WTC11 (cell line): Measurements from ENCODE around the gene SPACA7. TPM values are rescaled to one million over a fixed set of nuclear protein-coding genes. Genes with fewer than 3 reads are reported as not detected.

Experiments used
- ATAC-seq: fragments of 200-7000 bp; cut with Tn5 transposase; 2 replicates; pipeline ENCODE4 v1.10.0; 2021; ENCODE audit warnings: mild to moderate bottlenecking, moderate library complexity
- CTCF ChIA-PET: fragments of 300-600 bp; sonication (Branson Sonifier 250); formaldehyde crosslinking; loops from one replicate; lab custom pipeline; 2021; ENCODE audit warnings: antibody characterized with exemption; lab: Charles Lee
- POLR2A ChIA-PET: fragments of 350-600 bp; sonication (Branson Sonifier 250); formaldehyde crosslinking; loops from one replicate; lab custom pipeline; 2021; ENCODE audit warnings: antibody characterized with exemption; lab: Charles Lee
- DNase-seq: peaks from one replicate; pipeline ENCODE4 v3.0.0; 2021; ENCODE audit warnings: low spot score
- H3K27ac Mint-ChIP-seq: 2 replicates; pipeline ENCODE4 v1.8.0; 2021; ENCODE audit warnings: mixed read lengths
- H3K27me3 Mint-ChIP-seq: 2 replicates; pipeline ENCODE4 v1.8.0; 2021; ENCODE audit warnings: low read depth, mild to moderate bottlenecking, moderate library complexity, mixed read lengths
- H3K36me3 Mint-ChIP-seq: 2 replicates; pipeline ENCODE4 v1.8.0; 2021; ENCODE audit warnings: mixed read lengths
- H3K4me1 Mint-ChIP-seq: 2 replicates; pipeline ENCODE4 v1.8.0; 2022; ENCODE audit warnings: mixed read lengths
- H3K4me3 Mint-ChIP-seq: 2 replicates; pipeline ENCODE4 v1.8.0; 2021; ENCODE audit warnings: mild to moderate bottlenecking, moderate library complexity, mixed read lengths
- H3K9me3 Mint-ChIP-seq: 2 replicates; pipeline ENCODE4 v1.8.0; 2021; ENCODE audit warnings: mixed read lengths
- CREM ChIP-seq: sonication (generic); formaldehyde crosslinking; IDR thresholded peaks from 2 replicates; pipeline ENCODE4 v1.8.1; 2022; ENCODE audit warnings: mild to moderate bottlenecking, missing genetic modification reagents, moderate library complexity
- EMX1 ChIP-seq: fragments of 250-450 bp; sonication (Bioruptor Pico); IDR thresholded peaks from 2 replicates; pipeline ENCODE4 v1.8.0; 2021; ENCODE audit warnings: mild to moderate bottlenecking
- ETV6 ChIP-seq: sonication (generic); formaldehyde crosslinking; IDR thresholded peaks from 2 replicates; pipeline ENCODE4 v1.8.1; 2022; ENCODE audit warnings: mild to moderate bottlenecking, missing genetic modification reagents
- MXD4 ChIP-seq: fragments of 250-450 bp; sonication (Bioruptor Pico); IDR thresholded peaks from 2 replicates; pipeline ENCODE4 v1.8.0; 2021; ENCODE audit warnings: mild to moderate bottlenecking, moderate library complexity, borderline replicate concordance
- PRRX2 ChIP-seq: fragments of 250-450 bp; sonication (Bioruptor Pico); IDR thresholded peaks from 2 replicates; pipeline ENCODE4 v1.8.0; 2021; ENCODE audit warnings: mild to moderate bottlenecking
- SP1 ChIP-seq: sonication (generic); formaldehyde crosslinking; conservative IDR thresholded peaks from 2 replicates; pipeline ENCODE4 v1.8.1; 2022; ENCODE audit warnings: missing genetic modification reagents
- TEAD4 ChIP-seq: sonication (generic); formaldehyde crosslinking; IDR thresholded peaks from 2 replicates; pipeline ENCODE4 v1.8.0; 2022; ENCODE audit warnings: mild to moderate bottlenecking, missing genetic modification reagents
- ZNF121 ChIP-seq: sonication (generic); formaldehyde crosslinking; IDR thresholded peaks from 2 replicates; pipeline ENCODE4 v1.8.0; 2023; ENCODE audit warnings: missing genetic modification reagents
- ZNF423 ChIP-seq: fragments of 250-450 bp; sonication (Bioruptor Pico); IDR thresholded peaks from 2 replicates; pipeline ENCODE4 v2.1.2; 2022; ENCODE audit warnings: mild to moderate bottlenecking, moderate library complexity
- ZNF671 ChIP-seq: fragments of 250-450 bp; sonication (Bioruptor Pico); IDR thresholded peaks from 2 replicates; pipeline ENCODE4 v1.8.0; 2021; ENCODE audit warnings: mild to moderate bottlenecking
- total RNA-seq: library from RNA; stranded (reverse); gene quantifications from 3 replicates; pipeline ENCODE4 v1.2.3, GENCODE V29; 2021
- TF ChIP-seq, protein P1 (sequence below): fragments of 250-450 bp; sonication (Bioruptor Pico); IDR thresholded peaks from 2 replicates; pipeline ENCODE4 v1.9.0; 2021; ENCODE audit warnings: moderate library complexity, mild to moderate bottlenecking, inconsistent platforms, borderline replicate concordance
- TF ChIP-seq, protein P2 (sequence below): sonication (generic); formaldehyde crosslinking; IDR thresholded peaks from 2 replicates; pipeline ENCODE4 v1.8.1; 2023; ENCODE audit warnings: mild to moderate bottlenecking, moderate library complexity, missing genetic modification reagents
- TF ChIP-seq, protein P3 (sequence below): sonication (generic); formaldehyde crosslinking; IDR thresholded peaks from 2 replicates; pipeline ENCODE4 v1.8.0; 2022; ENCODE audit warnings: mild to moderate bottlenecking, missing genetic modification reagents
- TF ChIP-seq, protein P4 (sequence below): sonication (generic); formaldehyde crosslinking; IDR thresholded peaks from 2 replicates; pipeline ENCODE4 v1.8.1; 2022; ENCODE audit warnings: low read depth, mild to moderate bottlenecking, moderate library complexity, missing genetic modification reagents, borderline replicate concordance
- TF ChIP-seq, protein P5 (sequence below): fragments of 250-450 bp; sonication (Bioruptor Pico); IDR thresholded peaks from 2 replicates; pipeline ENCODE4 v1.9.0; 2021; ENCODE audit warnings: mild to moderate bottlenecking, borderline replicate concordance
- TF ChIP-seq, protein P6 (sequence below): sonication (generic); formaldehyde crosslinking; IDR thresholded peaks from 2 replicates; pipeline ENCODE4 v1.8.1; 2023; ENCODE audit warnings: mild to moderate bottlenecking, missing genetic modification reagents, moderate library complexity
- TF ChIP-seq, protein P7 (sequence below): sonication (generic); formaldehyde crosslinking; IDR thresholded peaks from 2 replicates; pipeline ENCODE4 v1.8.1; 2022; ENCODE audit warnings: missing genetic modification reagents, borderline replicate concordance

Gene SPACA7
- total RNA-seq, 1 experiment from 2014 or later: not detected

DNA sequence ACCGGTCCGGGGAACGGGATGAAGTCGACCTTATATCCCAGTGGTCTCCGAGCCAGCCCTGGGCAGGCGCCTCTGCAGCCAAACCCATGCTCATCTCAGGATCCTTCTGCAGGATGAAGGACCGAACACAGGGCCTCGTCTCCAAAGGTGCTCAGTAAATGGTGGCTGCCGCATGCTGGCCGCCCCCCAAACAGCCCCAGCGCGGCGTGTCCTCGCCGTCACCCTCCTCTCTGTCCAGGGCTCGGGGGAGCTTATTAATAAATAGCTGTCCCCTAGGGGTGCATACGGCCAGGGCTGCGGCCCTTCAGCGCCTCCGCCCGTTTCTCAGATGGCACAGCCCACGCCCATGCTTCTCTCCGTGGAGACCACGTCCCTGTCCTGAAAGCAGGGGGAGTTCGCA lies 32.6 kb upstream of the SPACA7 start:
- H3K27me3 Mint-ChIP-seq: peaks cover 49% of the 10 kb centered on the region
- no peak overlapping the region for H3K27ac Mint-ChIP-seq
- H3K9me3 Mint-ChIP-seq: peaks cover 15% of the 10 kb centered on the region
- no peaks in the 10 kb centered on the region for H3K36me3 Mint-ChIP-seq
- H3K4me1 Mint-ChIP-seq: peaks cover 47% of the 10 kb centered on the region
- DNase-seq (no peak), ATAC-seq (no peak)
- no peak overlapping the region for H3K4me3 Mint-ChIP-seq
- CTCF ChIA-PET: interaction anchor here (1.3 kb wide), 1 partner anchor 839 kb away, joined by 5 read pairs; no protein-coding TSS in a partner anchor
- POLR2A ChIA-PET: no interaction called here
- TF ChIP-seq TEAD4 (CRISPR knock-in tag) (no peak), ZNF671 (CRISPR knock-in tag) (no peak)
- TF ChIP-seq, protein P1, sequence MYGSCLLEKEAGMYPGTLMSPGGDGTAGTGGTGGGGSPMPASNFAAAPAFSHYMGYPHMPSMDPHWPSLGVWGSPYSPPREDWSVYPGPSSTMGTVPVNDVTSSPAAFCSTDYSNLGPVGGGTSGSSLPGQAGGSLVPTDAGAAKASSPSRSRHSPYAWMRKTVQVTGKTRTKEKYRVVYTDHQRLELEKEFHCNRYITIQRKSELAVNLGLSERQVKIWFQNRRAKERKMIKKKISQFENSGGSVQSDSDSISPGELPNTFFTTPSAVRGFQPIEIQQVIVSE (CRISPR knock-in tag): no peak

DNA sequence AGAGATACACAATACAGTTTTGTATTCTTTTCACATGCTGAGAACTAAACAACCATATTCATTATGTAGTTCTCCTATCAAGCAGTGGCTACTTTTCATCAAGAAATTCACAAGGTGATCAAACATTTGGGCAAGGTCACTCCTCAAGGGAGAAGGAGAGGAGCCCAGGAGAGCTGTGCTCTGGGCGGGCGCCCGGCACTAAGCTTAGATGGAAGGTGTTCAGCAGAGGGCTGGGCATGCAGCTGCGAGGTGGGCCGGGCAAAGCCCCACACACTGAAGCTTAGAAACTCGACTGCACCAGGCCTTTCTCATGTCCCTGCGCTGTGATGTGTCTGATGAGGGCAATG lies 30.4 kb upstream of the SPACA7 start:
- no peak overlapping the region for H3K4me3 Mint-ChIP-seq
- ATAC-seq (no peak), DNase-seq (no peak)
- H3K9me3 Mint-ChIP-seq: no peaks in the 10 kb centered on the region
- no peak overlapping the region for H3K27ac Mint-ChIP-seq
- H3K27me3 Mint-ChIP-seq: peaks cover 48% of the 10 kb centered on the region
- H3K36me3 Mint-ChIP-seq: no peaks in the 10 kb centered on the region
- H3K4me1 Mint-ChIP-seq: peaks cover 61% of the 10 kb centered on the region
- TF ChIP-seq ZNF423 (CRISPR knock-in tag) (no peak), MXD4 (CRISPR knock-in tag) (no peak), CREM (CRISPR knock-in tag) (no peak)
- TF ChIP-seq, protein P2, sequence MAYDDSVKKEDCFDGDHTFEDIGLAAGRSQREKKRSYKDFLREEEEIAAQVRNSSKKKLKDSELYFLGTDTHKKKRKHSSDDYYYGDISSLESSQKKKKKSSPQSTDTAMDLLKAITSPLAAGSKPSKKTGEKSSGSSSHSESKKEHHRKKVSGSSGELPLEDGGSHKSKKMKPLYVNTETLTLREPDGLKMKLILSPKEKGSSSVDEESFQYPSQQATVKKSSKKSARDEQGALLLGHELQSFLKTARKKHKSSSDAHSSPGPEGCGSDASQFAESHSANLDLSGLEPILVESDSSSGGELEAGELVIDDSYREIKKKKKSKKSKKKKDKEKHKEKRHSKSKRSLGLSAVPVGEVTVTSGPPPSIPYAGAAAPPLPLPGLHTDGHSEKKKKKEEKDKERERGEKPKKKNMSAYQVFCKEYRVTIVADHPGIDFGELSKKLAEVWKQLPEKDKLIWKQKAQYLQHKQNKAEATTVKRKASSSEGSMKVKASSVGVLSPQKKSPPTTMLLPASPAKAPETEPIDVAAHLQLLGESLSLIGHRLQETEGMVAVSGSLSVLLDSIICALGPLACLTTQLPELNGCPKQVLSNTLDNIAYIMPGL (CRISPR knock-in tag): no peak
- TF ChIP-seq, protein P3, sequence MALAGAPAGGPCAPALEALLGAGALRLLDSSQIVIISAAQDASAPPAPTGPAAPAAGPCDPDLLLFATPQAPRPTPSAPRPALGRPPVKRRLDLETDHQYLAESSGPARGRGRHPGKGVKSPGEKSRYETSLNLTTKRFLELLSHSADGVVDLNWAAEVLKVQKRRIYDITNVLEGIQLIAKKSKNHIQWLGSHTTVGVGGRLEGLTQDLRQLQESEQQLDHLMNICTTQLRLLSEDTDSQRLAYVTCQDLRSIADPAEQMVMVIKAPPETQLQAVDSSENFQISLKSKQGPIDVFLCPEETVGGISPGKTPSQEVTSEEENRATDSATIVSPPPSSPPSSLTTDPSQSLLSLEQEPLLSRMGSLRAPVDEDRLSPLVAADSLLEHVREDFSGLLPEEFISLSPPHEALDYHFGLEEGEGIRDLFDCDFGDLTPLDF: no peak
- ChIA-PET POLR2A (no interaction called here), CTCF (interaction anchor here (0.6 to 1.5 kb wide), 3 partner anchors 20 to 240 kb away, joined by 3 to 5 read pairs (median 3); no protein-coding TSS in a partner anchor)

DNA sequence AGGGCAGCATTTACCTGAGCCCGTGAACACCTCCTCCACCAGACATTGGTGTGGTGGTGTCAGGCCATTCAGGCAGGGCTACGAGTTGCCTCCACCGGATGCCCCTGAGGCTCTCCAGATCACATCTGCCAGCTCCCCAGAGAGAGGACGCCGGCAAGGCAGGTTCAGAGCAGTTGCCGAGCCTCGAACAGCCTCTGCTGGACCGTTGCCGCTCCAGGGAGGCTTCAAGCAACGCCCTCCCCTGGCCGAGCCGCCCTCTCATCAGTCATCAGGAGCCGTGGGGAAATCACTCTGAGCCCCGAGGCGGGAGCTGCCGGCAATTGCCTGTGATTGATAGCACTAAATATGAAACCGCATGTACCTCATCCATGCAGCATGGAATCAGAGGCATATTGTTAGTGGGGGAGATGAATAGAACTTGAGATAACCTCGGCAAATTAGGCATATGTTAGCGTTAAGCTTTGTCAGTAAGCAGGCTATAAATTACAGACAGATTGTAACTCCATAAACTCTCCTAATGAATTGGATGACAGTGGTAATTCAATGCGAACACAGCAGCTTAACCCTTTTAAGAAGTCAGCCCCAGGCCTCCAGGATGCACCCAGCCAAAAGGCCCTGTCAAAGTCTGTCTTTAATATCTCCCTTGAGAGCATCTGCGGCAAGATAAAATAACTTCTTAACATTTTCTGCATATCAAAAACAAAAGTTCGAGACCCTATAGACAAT lies 29.8 kb upstream of the SPACA7 start:
- Mint-ChIP-seq H3K4me3 (peak overlapping the region; percentile 40), H3K36me3 (no peaks in the 10 kb centered on the region), H3K4me1 (peaks cover 66% of the 10 kb centered on the region), H3K27me3 (peaks cover 47% of the 10 kb centered on the region), H3K9me3 (no peaks in the 10 kb centered on the region), H3K27ac (no peak overlapping the region)
- CTCF ChIA-PET: interaction anchor here (0.6 to 1.5 kb wide), 3 partner anchors 20 to 241 kb away, joined by 3 to 5 read pairs (median 3); no protein-coding TSS in a partner anchor
- peak; percentile 73 for ATAC-seq
- POLR2A ChIA-PET: no interaction called here
- peak; percentile 58 for DNase-seq
- 0 out of 2 replicates have a peak, but pooled peaks have one; percentile 32 for TF ChIP-seq ETV6 (CRISPR knock-in tag)
- TF ChIP-seq, protein P4, sequence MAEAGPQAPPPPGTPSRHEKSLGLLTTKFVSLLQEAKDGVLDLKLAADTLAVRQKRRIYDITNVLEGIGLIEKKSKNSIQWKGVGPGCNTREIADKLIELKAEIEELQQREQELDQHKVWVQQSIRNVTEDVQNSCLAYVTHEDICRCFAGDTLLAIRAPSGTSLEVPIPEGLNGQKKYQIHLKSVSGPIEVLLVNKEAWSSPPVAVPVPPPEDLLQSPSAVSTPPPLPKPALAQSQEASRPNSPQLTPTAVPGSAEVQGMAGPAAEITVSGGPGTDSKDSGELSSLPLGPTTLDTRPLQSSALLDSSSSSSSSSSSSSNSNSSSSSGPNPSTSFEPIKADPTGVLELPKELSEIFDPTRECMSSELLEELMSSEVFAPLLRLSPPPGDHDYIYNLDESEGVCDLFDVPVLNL: no peak

DNA sequence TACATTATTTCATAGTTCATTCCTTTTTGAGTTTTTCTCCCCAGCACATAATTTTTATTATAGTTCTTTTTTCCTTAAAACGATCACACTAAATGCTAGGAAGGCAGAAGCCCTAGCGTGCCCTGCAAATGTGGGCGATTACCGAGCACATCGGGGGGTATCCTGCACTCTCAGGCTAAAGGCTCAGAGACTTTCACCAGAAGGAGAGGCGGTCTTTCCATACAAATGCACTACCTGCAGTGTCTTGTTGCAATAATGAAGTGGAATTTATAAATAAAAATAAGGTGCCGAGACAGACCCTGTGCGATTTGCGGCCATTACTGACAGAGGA lies 29.3 kb upstream of the SPACA7 start:
- ChIA-PET CTCF (interaction anchor here (1.5 kb wide), 1 partner anchor 19 kb away, joined by 3 read pairs; no protein-coding TSS in a partner anchor), POLR2A (no interaction called here)
- no peak overlapping the region for H3K4me3 Mint-ChIP-seq
- ATAC-seq: peak; percentile 51
- H3K27ac Mint-ChIP-seq: no peak overlapping the region
- H3K36me3 Mint-ChIP-seq: no peaks in the 10 kb centered on the region
- H3K9me3 Mint-ChIP-seq: no peaks in the 10 kb centered on the region
- peaks cover 43% of the 10 kb centered on the region for H3K27me3 Mint-ChIP-seq
- peak; percentile 48 for DNase-seq
- H3K4me1 Mint-ChIP-seq: peaks cover 72% of the 10 kb centered on the region
- TF ChIP-seq PRRX2 (no peak), EMX1 (no peak), SP1 (CRISPR knock-in tag) (no peak), ZNF121 (CRISPR knock-in tag) (no peak)
- TF ChIP-seq, protein P5, sequence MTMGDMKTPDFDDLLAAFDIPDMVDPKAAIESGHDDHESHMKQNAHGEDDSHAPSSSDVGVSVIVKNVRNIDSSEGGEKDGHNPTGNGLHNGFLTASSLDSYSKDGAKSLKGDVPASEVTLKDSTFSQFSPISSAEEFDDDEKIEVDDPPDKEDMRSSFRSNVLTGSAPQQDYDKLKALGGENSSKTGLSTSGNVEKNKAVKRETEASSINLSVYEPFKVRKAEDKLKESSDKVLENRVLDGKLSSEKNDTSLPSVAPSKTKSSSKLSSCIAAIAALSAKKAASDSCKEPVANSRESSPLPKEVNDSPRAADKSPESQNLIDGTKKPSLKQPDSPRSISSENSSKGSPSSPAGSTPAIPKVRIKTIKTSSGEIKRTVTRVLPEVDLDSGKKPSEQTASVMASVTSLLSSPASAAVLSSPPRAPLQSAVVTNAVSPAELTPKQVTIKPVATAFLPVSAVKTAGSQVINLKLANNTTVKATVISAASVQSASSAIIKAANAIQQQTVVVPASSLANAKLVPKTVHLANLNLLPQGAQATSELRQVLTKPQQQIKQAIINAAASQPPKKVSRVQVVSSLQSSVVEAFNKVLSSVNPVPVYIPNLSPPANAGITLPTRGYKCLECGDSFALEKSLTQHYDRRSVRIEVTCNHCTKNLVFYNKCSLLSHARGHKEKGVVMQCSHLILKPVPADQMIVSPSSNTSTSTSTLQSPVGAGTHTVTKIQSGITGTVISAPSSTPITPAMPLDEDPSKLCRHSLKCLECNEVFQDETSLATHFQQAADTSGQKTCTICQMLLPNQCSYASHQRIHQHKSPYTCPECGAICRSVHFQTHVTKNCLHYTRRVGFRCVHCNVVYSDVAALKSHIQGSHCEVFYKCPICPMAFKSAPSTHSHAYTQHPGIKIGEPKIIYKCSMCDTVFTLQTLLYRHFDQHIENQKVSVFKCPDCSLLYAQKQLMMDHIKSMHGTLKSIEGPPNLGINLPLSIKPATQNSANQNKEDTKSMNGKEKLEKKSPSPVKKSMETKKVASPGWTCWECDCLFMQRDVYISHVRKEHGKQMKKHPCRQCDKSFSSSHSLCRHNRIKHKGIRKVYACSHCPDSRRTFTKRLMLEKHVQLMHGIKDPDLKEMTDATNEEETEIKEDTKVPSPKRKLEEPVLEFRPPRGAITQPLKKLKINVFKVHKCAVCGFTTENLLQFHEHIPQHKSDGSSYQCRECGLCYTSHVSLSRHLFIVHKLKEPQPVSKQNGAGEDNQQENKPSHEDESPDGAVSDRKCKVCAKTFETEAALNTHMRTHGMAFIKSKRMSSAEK (CRISPR knock-in tag): no peak
- TF ChIP-seq, protein P6, sequence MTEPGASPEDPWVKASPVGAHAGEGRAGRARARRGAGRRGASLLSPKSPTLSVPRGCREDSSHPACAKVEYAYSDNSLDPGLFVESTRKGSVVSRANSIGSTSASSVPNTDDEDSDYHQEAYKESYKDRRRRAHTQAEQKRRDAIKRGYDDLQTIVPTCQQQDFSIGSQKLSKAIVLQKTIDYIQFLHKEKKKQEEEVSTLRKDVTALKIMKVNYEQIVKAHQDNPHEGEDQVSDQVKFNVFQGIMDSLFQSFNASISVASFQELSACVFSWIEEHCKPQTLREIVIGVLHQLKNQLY: no peak
- TF ChIP-seq, protein P7, sequence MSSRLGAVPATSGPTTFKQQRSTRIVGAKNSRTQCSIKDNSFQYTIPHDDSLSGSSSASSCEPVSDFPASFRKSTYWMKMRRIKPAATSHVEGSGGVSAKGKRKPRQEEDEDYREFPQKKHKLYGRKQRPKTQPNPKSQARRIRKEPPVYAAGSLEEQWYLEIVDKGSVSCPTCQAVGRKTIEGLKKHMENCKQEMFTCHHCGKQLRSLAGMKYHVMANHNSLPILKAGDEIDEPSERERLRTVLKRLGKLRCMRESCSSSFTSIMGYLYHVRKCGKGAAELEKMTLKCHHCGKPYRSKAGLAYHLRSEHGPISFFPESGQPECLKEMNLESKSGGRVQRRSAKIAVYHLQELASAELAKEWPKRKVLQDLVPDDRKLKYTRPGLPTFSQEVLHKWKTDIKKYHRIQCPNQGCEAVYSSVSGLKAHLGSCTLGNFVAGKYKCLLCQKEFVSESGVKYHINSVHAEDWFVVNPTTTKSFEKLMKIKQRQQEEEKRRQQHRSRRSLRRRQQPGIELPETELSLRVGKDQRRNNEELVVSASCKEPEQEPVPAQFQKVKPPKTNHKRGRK: no peak
